HepG2 (cell line): ENCODE data around the gene ADGRG6. TPM values are rescaled to one million over a fixed set of nuclear protein-coding genes. Genes with fewer than 3 reads are reported as not detected.

Source experiments
- ELF1 ChIP-seq: sonication (generic); formaldehyde crosslinking; IDR thresholded peaks from 2 replicates; pipeline ENCODE4 v1.4.0; 2020; ENCODE audit warnings: missing genetic modification reagents
- EP300 ChIP-seq, 3 experiments: sonication (generic) in 1 of 3; formaldehyde crosslinking in 1 of 3; IDR thresholded peaks; 2 replicates each; pipeline versions ENCODE4 v1.5.1 to v1.6.1; 2011 to 2020; ENCODE audit warnings: low read depth in 2 of 3, low read length in 2 of 3, borderline replicate concordance in 1 of 3, improper control_type of control experiment in 1 of 3, mild to moderate bottlenecking in 1 of 3, missing genetic modification reagents in 1 of 3, moderate library complexity in 1 of 3
- FOSL2 ChIP-seq: sonication (generic); formaldehyde crosslinking; IDR thresholded peaks from 2 replicates; pipeline ENCODE4 v1.4.0; 2020; ENCODE audit warnings: missing genetic modification reagents
- MTF2 ChIP-seq: sonication (generic); formaldehyde crosslinking; IDR thresholded peaks from 2 replicates; pipeline ENCODE4 v1.5.0; 2020; ENCODE audit warnings: missing genetic modification reagents, borderline replicate concordance
- SP140L ChIP-seq: sonication (generic); formaldehyde crosslinking; IDR thresholded peaks from 2 replicates; pipeline ENCODE4 v1.4.0; 2020; ENCODE audit warnings: missing genetic modification reagents, borderline replicate concordance
- SRSF9 ChIP-seq: fragments of 200-400 bp; formaldehyde crosslinking; IDR thresholded peaks from 2 replicates; pipeline ENCODE4 v1.6.1; 2018; ENCODE audit warnings: borderline replicate concordance, mild to moderate bottlenecking, low read depth, low read length; ENCODE audit not compliant: insufficient read depth, poor library complexity, severe bottlenecking
- ZBTB42 ChIP-seq: sonication (generic); formaldehyde crosslinking; IDR thresholded peaks from 2 replicates; pipeline ENCODE4 v1.5.0; 2020; ENCODE audit warnings: mild to moderate bottlenecking, missing genetic modification reagents
- ZFP62 ChIP-seq: sonication (generic); formaldehyde crosslinking; IDR thresholded peaks from 2 replicates; pipeline ENCODE4 v1.4.0; 2020; ENCODE audit warnings: missing genetic modification reagents
- ZNF672 ChIP-seq: sonication (generic); formaldehyde crosslinking; IDR thresholded peaks from 2 replicates; pipeline ENCODE4 v1.8.1; 2022; ENCODE audit warnings: missing genetic modification reagents
- polyA plus RNA-seq, 8 experiments: library from polyadenylated mRNA; depleted of rRNA in 3 of 8; stranded (reverse) in 7 of 8; unstranded in 1 of 8; fragments of >200 nt; fragmentation: Illumina TruSeq in 4 of 8; extraction: Trizol in 4 of 8; gene quantifications; 2 replicates each; pipeline versions ENCODE4 v1.2.1 to v1.2.3, GENCODE V29; 2011 to 2016; ENCODE audit warnings: low read depth in 4 of 8, missing spikeins in 1 of 8, mixed read lengths in 1 of 8; ENCODE audit not compliant: insufficient read depth in 1 of 8
- total RNA-seq, 5 experiments: library from RNA; depleted of rRNA; stranded (reverse); fragments of >200 nt; fragmentation: Illumina TruSeq; extraction: Trizol; gene quantifications; 2 replicates each; pipeline ENCODE4 v1.2.3, GENCODE V29; 2016; ENCODE audit warnings: low read depth in 1 of 5
- TF ChIP-seq, protein P1 (sequence below), 2 experiments: fragments of 450-650 bp in 1 of 2; sonication (generic) in 1 of 2; formaldehyde crosslinking in 1 of 2; IDR thresholded peaks; 2 replicates each; pipeline versions ENCODE4 v1.6.1 to v1.8.0; 2016 to 2022; ENCODE audit warnings: antibody characterized with exemption in 1 of 2, mild to moderate bottlenecking in 1 of 2, missing genetic modification reagents in 1 of 2

Gene ADGRG6
- total and polyA plus RNA-seq, 2 of the 13 experiments (the other 11 are each of a cell fraction or from before 2014, with no cell fraction given), result 129 to 249 TPM

DNA sequence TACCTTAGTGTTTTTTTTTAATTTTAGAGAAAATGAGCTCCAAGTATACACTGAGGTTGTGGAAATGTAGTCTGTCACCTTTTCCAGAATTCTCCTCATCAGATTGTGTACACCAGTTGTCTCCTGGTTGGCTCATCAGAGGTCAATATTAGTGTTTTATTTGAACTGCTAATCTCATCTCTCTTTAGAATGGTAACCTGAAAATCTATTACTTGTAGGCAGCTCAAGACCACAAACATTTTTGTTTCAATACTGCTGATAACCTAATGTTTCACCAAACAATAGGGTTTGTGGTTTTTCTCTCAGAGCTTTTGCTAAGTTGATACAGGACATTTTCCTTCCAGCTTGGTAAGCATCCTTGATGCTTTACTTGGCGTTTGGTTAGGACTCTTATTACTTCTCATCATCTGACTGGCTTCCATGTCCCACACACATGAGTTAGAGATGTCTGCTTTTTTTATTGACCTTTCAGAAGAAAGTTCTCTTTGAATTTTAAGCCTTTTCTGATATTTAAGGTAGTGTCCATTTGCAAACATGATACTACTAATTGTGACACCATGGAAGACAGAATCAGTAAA is 15.1 kb downstream of the ADGRG6 start (continued):
- TF ChIP-seq FOSL2 (CRISPR knock-in tag) (no peak), MTF2 (CRISPR knock-in tag) (no peak), SRSF9 (no peak), ZNF672 (CRISPR knock-in tag) (no peak), ZBTB42 (no peak), ZFP62 (CRISPR knock-in tag) (no peak), ELF1 (CRISPR knock-in tag) (no peak), EP300 (IDR thresholded peaks at IDR 0.05; ENCODE audit: low read depth in 2 of 2, low read length in 2 of 2) (0 out of 4 replicates have a peak, but pooled peaks of 1 of the 2 experiments have one; percentile 17), EP300 (CRISPR knock-in tag; IDR thresholded peaks at IDR 0.05; ENCODE audit: borderline replicate concordance) (no peak), SP140L (CRISPR knock-in tag) (0 out of 2 replicates have a peak, but pooled peaks have one; percentile 10)
- TF ChIP-seq, protein P1, sequence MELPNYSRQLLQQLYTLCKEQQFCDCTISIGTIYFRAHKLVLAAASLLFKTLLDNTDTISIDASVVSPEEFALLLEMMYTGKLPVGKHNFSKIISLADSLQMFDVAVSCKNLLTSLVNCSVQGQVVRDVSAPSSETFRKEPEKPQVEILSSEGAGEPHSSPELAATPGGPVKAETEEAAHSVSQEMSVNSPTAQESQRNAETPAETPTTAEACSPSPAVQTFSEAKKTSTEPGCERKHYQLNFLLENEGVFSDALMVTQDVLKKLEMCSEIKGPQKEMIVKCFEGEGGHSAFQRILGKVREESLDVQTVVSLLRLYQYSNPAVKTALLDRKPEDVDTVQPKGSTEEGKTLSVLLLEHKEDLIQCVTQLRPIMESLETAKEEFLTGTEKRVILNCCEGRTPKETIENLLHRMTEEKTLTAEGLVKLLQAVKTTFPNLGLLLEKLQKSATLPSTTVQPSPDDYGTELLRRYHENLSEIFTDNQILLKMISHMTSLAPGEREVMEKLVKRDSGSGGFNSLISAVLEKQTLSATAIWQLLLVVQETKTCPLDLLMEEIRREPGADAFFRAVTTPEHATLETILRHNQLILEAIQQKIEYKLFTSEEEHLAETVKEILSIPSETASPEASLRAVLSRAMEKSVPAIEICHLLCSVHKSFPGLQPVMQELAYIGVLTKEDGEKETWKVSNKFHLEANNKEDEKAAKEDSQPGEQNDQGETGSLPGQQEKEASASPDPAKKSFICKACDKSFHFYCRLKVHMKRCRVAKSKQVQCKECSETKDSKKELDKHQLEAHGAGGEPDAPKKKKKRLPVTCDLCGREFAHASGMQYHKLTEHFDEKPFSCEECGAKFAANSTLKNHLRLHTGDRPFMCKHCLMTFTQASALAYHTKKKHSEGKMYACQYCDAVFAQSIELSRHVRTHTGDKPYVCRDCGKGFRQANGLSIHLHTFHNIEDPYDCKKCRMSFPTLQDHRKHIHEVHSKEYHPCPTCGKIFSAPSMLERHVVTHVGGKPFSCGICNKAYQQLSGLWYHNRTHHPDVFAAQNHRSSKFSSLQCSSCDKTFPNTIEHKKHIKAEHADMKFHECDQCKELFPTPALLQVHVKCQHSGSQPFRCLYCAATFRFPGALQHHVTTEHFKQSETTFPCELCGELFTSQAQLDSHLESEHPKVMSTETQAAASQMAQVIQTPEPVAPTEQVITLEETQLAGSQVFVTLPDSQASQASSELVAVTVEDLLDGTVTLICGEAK (IDR thresholded peaks at IDR 0.05), result no peak
- TF ChIP-seq, protein P1 (CRISPR knock-in tag; IDR thresholded peaks at IDR 0.05), result no peak
- TF ChIP-seq, all 625 proteins: peak for 8
